Astrocyte (in vitro differentiated cells and primary cell): ENCODE results near the gene WDR45B. TPM values are rescaled to one million over a fixed set of nuclear protein-coding genes. Genes with fewer than 3 reads are reported as not detected.

Source experiments
- DNase-seq: peaks from one replicate; pipeline ENCODE4 v3.0.0-alpha.2; 2010; ENCODE audit warnings: low read depth
- FAIRE-seq: peaks from 2 replicates; lab custom pipeline; 2011; peaks lifted over from hg19 to GRCh38; lab: Jason Lieb, UNC
- H2AFZ ChIP-seq: 2 replicates; pipeline ENCODE4 v1.6.0; 2012; ENCODE audit warnings: low read depth, low read length, inconsistent platforms
- H3K27ac ChIP-seq: 2 replicates; pipeline ENCODE4 v1.5.1; 2011; ENCODE audit warnings: low read depth, low read length, inconsistent platforms
- H3K27me3 ChIP-seq: 2 replicates; pipeline ENCODE4 v1.6.0; 2011; ENCODE audit warnings: low read length, inconsistent platforms; ENCODE audit not compliant: insufficient read depth
- H3K36me3 ChIP-seq: 2 replicates; pipeline ENCODE4 v1.5.1; 2011; ENCODE audit warnings: low read length, inconsistent platforms; ENCODE audit not compliant: insufficient read depth
- H3K4me1 ChIP-seq: 2 replicates; pipeline ENCODE4 v1.5.1; 2011; ENCODE audit warnings: low read length, inconsistent platforms; ENCODE audit not compliant: insufficient read depth
- H3K4me2 ChIP-seq: 2 replicates; pipeline ENCODE4 v1.6.0; 2012; ENCODE audit warnings: low read length, inconsistent platforms
- H3K4me3 ChIP-seq: 2 replicates; pipeline ENCODE4 v1.5.1; 2011; ENCODE audit warnings: low read depth, mild to moderate bottlenecking, low read length, inconsistent platforms; ENCODE audit not compliant: insufficient read depth
- H3K79me2 ChIP-seq: 2 replicates; pipeline ENCODE4 v1.6.0; 2012; ENCODE audit warnings: mild to moderate bottlenecking, low read length, inconsistent platforms; ENCODE audit not compliant: insufficient read depth
- H3K9ac ChIP-seq: 2 replicates; pipeline ENCODE4 v1.6.0; 2012; ENCODE audit warnings: mild to moderate bottlenecking, low read length, inconsistent platforms
- H3K9me3 ChIP-seq: 2 replicates; pipeline ENCODE4 v1.5.1; 2012; ENCODE audit warnings: low read depth, mild to moderate bottlenecking, low read length, inconsistent platforms; ENCODE audit not compliant: insufficient read depth
- H4K20me1 ChIP-seq: 2 replicates; pipeline ENCODE4 v1.6.0; 2012; ENCODE audit warnings: low read length, inconsistent platforms; ENCODE audit not compliant: insufficient read depth
- H3K27ac Mint-ChIP-seq: one replicate; pipeline ENCODE4 v1.8.0; 2021; ENCODE audit warnings: mild to moderate bottlenecking, mixed read lengths; ENCODE audit not compliant: unreplicated experiment
- H3K27me3 Mint-ChIP-seq: one replicate; pipeline ENCODE4 v1.8.0; 2021; ENCODE audit warnings: low read depth, mixed read lengths; ENCODE audit not compliant: unreplicated experiment
- H3K36me3 Mint-ChIP-seq: one replicate; pipeline ENCODE4 v1.8.0; 2021; ENCODE audit warnings: low read depth, mixed read lengths; ENCODE audit not compliant: unreplicated experiment
- H3K4me1 Mint-ChIP-seq: one replicate; pipeline ENCODE4 v1.8.0; 2021; ENCODE audit warnings: low read depth, mixed read lengths; ENCODE audit not compliant: unreplicated experiment
- H3K4me3 Mint-ChIP-seq: one replicate; pipeline ENCODE4 v1.8.0; 2021; ENCODE audit warnings: mild to moderate bottlenecking, moderate library complexity, mixed read lengths; ENCODE audit not compliant: unreplicated experiment
- H3K9me3 Mint-ChIP-seq: one replicate; pipeline ENCODE4 v1.8.0; 2021; ENCODE audit warnings: mild to moderate bottlenecking, mixed read lengths; ENCODE audit not compliant: unreplicated experiment
- EZH2 ChIP-seq: IDR thresholded peaks from 2 replicates; pipeline ENCODE4 v1.6.1; 2012; ENCODE audit warnings: mild to moderate bottlenecking, low read length, inconsistent platforms; ENCODE audit not compliant: insufficient read depth
- total RNA-seq: library from RNA; stranded (reverse); gene quantifications from 2 replicates; pipeline ENCODE4 v1.2.1, GENCODE V29; 2021
- TF ChIP-seq, protein P1 (sequence below): IDR thresholded peaks from 2 replicates; pipeline ENCODE4 v1.5.1; 2011; ENCODE audit warnings: low read depth, mild to moderate bottlenecking, inconsistent platforms, low read length, moderate library complexity; ENCODE audit not compliant: insufficient read depth

The WDR45B gene
- total RNA-seq, 1 donor from 2014 or later, result 75.4 TPM

DNA sequence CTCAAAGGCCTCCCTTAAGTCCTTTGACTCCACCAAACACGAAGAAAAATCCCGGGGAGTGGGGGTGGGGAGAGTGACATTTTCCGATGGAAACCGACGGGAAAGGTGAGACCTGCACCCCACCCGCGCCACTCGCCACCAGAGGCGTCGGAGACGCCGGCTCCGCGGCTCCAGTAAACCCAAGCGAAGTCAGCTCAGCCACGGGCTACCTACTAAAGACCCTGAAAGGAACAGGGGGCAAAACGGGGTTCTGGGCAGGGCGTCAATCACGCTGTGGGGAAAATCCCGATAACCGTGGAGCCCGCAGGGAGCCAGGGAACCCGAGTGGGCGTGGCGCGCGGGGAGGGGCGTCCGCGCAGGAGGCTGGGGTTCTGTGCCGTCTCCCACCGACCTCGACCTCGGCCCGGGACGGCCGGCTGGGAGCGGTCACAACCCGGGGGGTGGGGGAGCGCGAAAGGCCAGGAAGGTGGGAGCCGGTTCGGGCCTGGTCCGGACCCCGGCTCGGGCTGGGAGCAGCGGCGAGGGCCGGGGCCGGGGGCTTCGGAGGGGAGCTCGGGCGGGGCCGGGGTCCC is 565 bp downstream of the WDR45B start:
- H2AFZ ChIP-seq, result no peak overlapping the region

DNA sequence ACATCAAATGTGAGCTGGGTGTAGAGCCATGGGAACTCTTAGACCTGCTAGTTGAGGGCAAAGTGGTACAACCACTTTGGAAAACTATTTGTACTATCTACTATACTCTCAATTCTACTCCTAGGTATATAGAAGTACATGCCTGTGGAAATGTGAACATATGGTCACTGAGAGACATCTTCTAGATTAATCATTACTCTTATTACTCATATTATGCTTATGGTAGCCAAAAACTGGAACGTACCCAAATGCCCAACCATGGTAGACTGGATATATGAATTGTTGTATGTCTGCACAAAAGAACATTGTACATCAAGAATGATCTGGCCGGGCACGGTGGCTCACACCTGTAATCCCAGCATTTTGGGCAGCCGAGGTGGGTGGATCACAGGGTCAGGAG is 2.7 kb downstream of the WDR45B start:
- Histone ChIP-seq H3K27ac (no peak overlapping the region), H3K4me1 (peaks cover 4% of the 10 kb centered on the region), H2AFZ (no peak overlapping the region), H3K4me2 (no peak overlapping the region), H3K36me3 (peaks cover 23% of the 10 kb centered on the region), H4K20me1 (peaks cover 73% of the 10 kb centered on the region), H3K9ac (no peak overlapping the region), H3K79me2 (peaks cover 76% of the 10 kb centered on the region), H3K9me3 (no peaks in the 10 kb centered on the region), H3K4me3 (no peak overlapping the region), H3K27me3 (no peaks in the 10 kb centered on the region)
- H3K9me3 Mint-ChIP-seq, result no peaks in the 10 kb centered on the region
- H3K4me3 Mint-ChIP-seq, result peak overlapping the region; percentile 25
- peaks cover 2% of the 10 kb centered on the region for H3K36me3 Mint-ChIP-seq
- peaks cover 7% of the 10 kb centered on the region for H3K4me1 Mint-ChIP-seq
- no peak for TF ChIP-seq EZH2
- TF ChIP-seq, protein P1, sequence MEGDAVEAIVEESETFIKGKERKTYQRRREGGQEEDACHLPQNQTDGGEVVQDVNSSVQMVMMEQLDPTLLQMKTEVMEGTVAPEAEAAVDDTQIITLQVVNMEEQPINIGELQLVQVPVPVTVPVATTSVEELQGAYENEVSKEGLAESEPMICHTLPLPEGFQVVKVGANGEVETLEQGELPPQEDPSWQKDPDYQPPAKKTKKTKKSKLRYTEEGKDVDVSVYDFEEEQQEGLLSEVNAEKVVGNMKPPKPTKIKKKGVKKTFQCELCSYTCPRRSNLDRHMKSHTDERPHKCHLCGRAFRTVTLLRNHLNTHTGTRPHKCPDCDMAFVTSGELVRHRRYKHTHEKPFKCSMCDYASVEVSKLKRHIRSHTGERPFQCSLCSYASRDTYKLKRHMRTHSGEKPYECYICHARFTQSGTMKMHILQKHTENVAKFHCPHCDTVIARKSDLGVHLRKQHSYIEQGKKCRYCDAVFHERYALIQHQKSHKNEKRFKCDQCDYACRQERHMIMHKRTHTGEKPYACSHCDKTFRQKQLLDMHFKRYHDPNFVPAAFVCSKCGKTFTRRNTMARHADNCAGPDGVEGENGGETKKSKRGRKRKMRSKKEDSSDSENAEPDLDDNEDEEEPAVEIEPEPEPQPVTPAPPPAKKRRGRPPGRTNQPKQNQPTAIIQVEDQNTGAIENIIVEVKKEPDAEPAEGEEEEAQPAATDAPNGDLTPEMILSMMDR, result no peak
- DNase-seq (peak; percentile 5), FAIRE-seq (no peak)
- no peak overlapping the region for H3K27ac Mint-ChIP-seq
- H3K27me3 Mint-ChIP-seq, result no peaks in the 10 kb centered on the region

More for the DNA sequence above, 565 bp downstream of the WDR45B start:
- peak overlapping the region; percentile 99 for H3K4me2 ChIP-seq
- no peaks in the 10 kb centered on the region for H3K27me3 ChIP-seq
- no peaks in the 10 kb centered on the region for H3K9me3 Mint-ChIP-seq
- peaks cover 7% of the 10 kb centered on the region for H3K4me1 Mint-ChIP-seq
- H3K4me1 ChIP-seq, result peaks cover 4% of the 10 kb centered on the region
- FAIRE-seq (no peak), DNase-seq (no peak)
- H3K27ac Mint-ChIP-seq, result peak overlapping the region; percentile 87
- H3K36me3 Mint-ChIP-seq, result peaks cover 2% of the 10 kb centered on the region
- TF ChIP-seq, protein P1, result no peak
- TF ChIP-seq EZH2, result no peak
- H3K79me2 ChIP-seq, result peaks cover 56% of the 10 kb centered on the region
- no peaks in the 10 kb centered on the region for H3K27me3 Mint-ChIP-seq
- H3K4me3 ChIP-seq, result peak overlapping the region; percentile 86
- H3K9ac ChIP-seq, result peak overlapping the region; percentile 95
- peaks cover 51% of the 10 kb centered on the region for H4K20me1 ChIP-seq
- H3K4me3 Mint-ChIP-seq, result peak overlapping the region; percentile 89
- peak overlapping the region; percentile 92 for H3K27ac ChIP-seq
- H3K9me3 ChIP-seq, result no peaks in the 10 kb centered on the region
- H3K36me3 ChIP-seq, result peaks cover 15% of the 10 kb centered on the region

DNA sequence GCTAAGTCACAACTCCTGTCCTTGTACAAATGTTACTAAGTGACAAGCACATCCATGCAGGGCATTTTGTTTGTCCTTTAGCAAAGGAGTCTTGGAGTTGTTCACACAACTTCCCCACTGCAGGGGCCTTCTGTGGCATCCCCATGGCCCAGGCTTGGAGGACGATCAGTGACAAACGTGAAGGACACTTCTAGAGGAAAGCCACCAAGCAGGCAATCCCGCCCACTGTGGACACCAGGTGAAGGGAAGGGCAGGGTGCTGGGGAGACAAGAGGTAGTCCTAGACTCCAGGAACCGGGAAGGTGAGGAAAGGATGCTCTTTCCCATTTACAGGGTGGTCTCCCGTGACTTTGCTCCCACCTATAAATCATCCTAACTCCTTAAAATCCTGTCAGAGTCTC is 4.1 kb downstream of the WDR45B start:
- Histone ChIP-seq H3K79me2 (peaks cover 90% of the 10 kb centered on the region), H4K20me1 (peaks cover 87% of the 10 kb centered on the region), H3K4me2 (no peak overlapping the region), H3K9ac (no peak overlapping the region), H3K4me1 (peaks cover 3% of the 10 kb centered on the region), H3K4me3 (no peak overlapping the region), H2AFZ (no peak overlapping the region), H3K36me3 (peaks cover 24% of the 10 kb centered on the region), H3K27me3 (no peaks in the 10 kb centered on the region), H3K27ac (no peak overlapping the region), H3K9me3 (no peaks in the 10 kb centered on the region)
- no peak overlapping the region for H3K27ac Mint-ChIP-seq
- H3K36me3 Mint-ChIP-seq, result peaks cover 2% of the 10 kb centered on the region
- no peaks in the 10 kb centered on the region for H3K9me3 Mint-ChIP-seq
- DNase-seq, result no peak
- TF ChIP-seq, protein P1, result no peak
- no peak for TF ChIP-seq EZH2
- FAIRE-seq, result no peak
- H3K4me3 Mint-ChIP-seq, result no peak overlapping the region
- H3K4me1 Mint-ChIP-seq, result peaks cover 5% of the 10 kb centered on the region
- H3K27me3 Mint-ChIP-seq, result no peaks in the 10 kb centered on the region
